SK-N-SH treated with all-trans-retinoic acid at 6 μM for 48 hours (cell line): Measurements from ENCODE around the gene VRK3.

Experiments used
- ARNTL ChIP-seq: fragments of 450-650 bp; formaldehyde crosslinking; IDR thresholded peaks from 2 replicates; pipeline ENCODE4 v1.5.0; 2020; ENCODE audit warnings: low read depth, mild to moderate bottlenecking, moderate library complexity, borderline replicate concordance
- CREB5 ChIP-seq: fragments of 250-450 bp; sonication (Bioruptor Pico); IDR thresholded peaks from 2 replicates; pipeline ENCODE4 v1.5.1; 2020; ENCODE audit warnings: low read depth, mild to moderate bottlenecking, moderate library complexity
- CSDC2 ChIP-seq: fragments of 250-450 bp; sonication (Bioruptor Pico); IDR thresholded peaks from 2 replicates; pipeline ENCODE4 v1.5.0; 2020; ENCODE audit warnings: mild to moderate bottlenecking, moderate library complexity
- GLIS3 ChIP-seq: fragments of 250-450 bp; sonication (Bioruptor Pico); IDR thresholded peaks from 2 replicates; pipeline ENCODE4 v1.5.0; 2020; ENCODE audit warnings: mild to moderate bottlenecking, moderate library complexity
- SNAI2 ChIP-seq: fragments of 250-450 bp; sonication (Bioruptor Pico); IDR thresholded peaks from 2 replicates; pipeline ENCODE4 v1.5.0; 2020; ENCODE audit warnings: mild to moderate bottlenecking, moderate library complexity
- TCF4 ChIP-seq: fragments of 250-450 bp; sonication (Bioruptor Pico); IDR thresholded peaks from 2 replicates; pipeline ENCODE4 v1.8.0; 2021; ENCODE audit warnings: mild to moderate bottlenecking, moderate library complexity, borderline replicate concordance
- ZFP3 ChIP-seq: fragments of 250-450 bp; sonication (Bioruptor Pico); IDR thresholded peaks from 2 replicates; pipeline ENCODE4 v1.5.0; 2020; ENCODE audit warnings: mild to moderate bottlenecking, moderate library complexity

- TF ChIP-seq ARNTL (CRISPR knock-in tag), result no peak
- no peak for TF ChIP-seq TCF4 (CRISPR knock-in tag)
- no peak for TF ChIP-seq ZFP3 (CRISPR knock-in tag)
- TF ChIP-seq GLIS3, result no peak
- TF ChIP-seq CREB5 (CRISPR knock-in tag), result no peak
- TF ChIP-seq CSDC2, result no peak
- no peak for TF ChIP-seq SNAI2 (CRISPR knock-in tag)
Measured at GRCh38 chr19:49997709-49998108, 27.5 kb downstream of the VRK3 start.
